WTC11 (cell line): ENCODE results near the gene MAP1S. TPM values are rescaled to one million over a fixed set of nuclear protein-coding genes. Genes with fewer than 3 reads are reported as not detected.
"Not testable (repeated sequence)": the region's sequence is repeated elsewhere in the genome, so short reads cannot be mapped to it uniquely, and the experiment has no call there.

Experiments
- ATAC-seq: fragments of 200-7000 bp; cut with Tn5 transposase; 2 replicates; pipeline ENCODE4 v1.10.0; 2021; ENCODE audit warnings: mild to moderate bottlenecking, moderate library complexity
- CTCF ChIA-PET: fragments of 300-600 bp; sonication (Branson Sonifier 250); formaldehyde crosslinking; loops from one replicate; lab custom pipeline; 2021; ENCODE audit warnings: antibody characterized with exemption; lab: Charles Lee
- POLR2A ChIA-PET: fragments of 350-600 bp; sonication (Branson Sonifier 250); formaldehyde crosslinking; loops from one replicate; lab custom pipeline; 2021; ENCODE audit warnings: antibody characterized with exemption; lab: Charles Lee
- DNase-seq: peaks from one replicate; pipeline ENCODE4 v3.0.0; 2021; ENCODE audit warnings: low spot score
- H3K27ac Mint-ChIP-seq: 2 replicates; pipeline ENCODE4 v1.8.0; 2021; ENCODE audit warnings: mixed read lengths
- H3K27me3 Mint-ChIP-seq: 2 replicates; pipeline ENCODE4 v1.8.0; 2021; ENCODE audit warnings: low read depth, mild to moderate bottlenecking, moderate library complexity, mixed read lengths
- H3K36me3 Mint-ChIP-seq: 2 replicates; pipeline ENCODE4 v1.8.0; 2021; ENCODE audit warnings: mixed read lengths
- H3K4me1 Mint-ChIP-seq: 2 replicates; pipeline ENCODE4 v1.8.0; 2022; ENCODE audit warnings: mixed read lengths
- H3K4me3 Mint-ChIP-seq: 2 replicates; pipeline ENCODE4 v1.8.0; 2021; ENCODE audit warnings: mild to moderate bottlenecking, moderate library complexity, mixed read lengths
- H3K9me3 Mint-ChIP-seq: 2 replicates; pipeline ENCODE4 v1.8.0; 2021; ENCODE audit warnings: mixed read lengths
- ATF3 ChIP-seq: sonication (generic); formaldehyde crosslinking; conservative IDR thresholded peaks from 2 replicates; pipeline ENCODE4 v1.8.1; 2022; ENCODE audit warnings: mild to moderate bottlenecking, missing genetic modification reagents
- GTF2I ChIP-seq: fragments of 250-450 bp; sonication (Bioruptor Pico); conservative IDR thresholded peaks from 2 replicates; pipeline ENCODE4 v1.4.0; 2021; ENCODE audit warnings: mild to moderate bottlenecking
- KAT7 ChIP-seq: sonication (generic); formaldehyde crosslinking; IDR thresholded peaks from 2 replicates; pipeline ENCODE4 v1.8.1; 2023; ENCODE audit warnings: missing genetic modification reagents, mild to moderate bottlenecking, borderline replicate concordance
- MYBL2 ChIP-seq: sonication (generic); formaldehyde crosslinking; IDR thresholded peaks from 2 replicates; pipeline ENCODE4 v1.8.1; 2023; ENCODE audit warnings: mild to moderate bottlenecking, moderate library complexity, missing genetic modification reagents
- OVOL2 ChIP-seq: fragments of 250-450 bp; sonication (Bioruptor Pico); IDR thresholded peaks from 2 replicates; pipeline ENCODE4 v1.9.0; 2021; ENCODE audit warnings: mild to moderate bottlenecking, borderline replicate concordance
- RELA ChIP-seq: sonication (generic); formaldehyde crosslinking; IDR thresholded peaks from 2 replicates; pipeline ENCODE4 v1.8.1; 2022; ENCODE audit warnings: missing genetic modification reagents, mild to moderate bottlenecking, borderline replicate concordance
- SMAD3 ChIP-seq: sonication (generic); formaldehyde crosslinking; IDR thresholded peaks from 2 replicates; pipeline ENCODE4 v1.8.0; 2022; ENCODE audit warnings: missing genetic modification reagents, mild to moderate bottlenecking, borderline replicate concordance
- STAT6 ChIP-seq: sonication (generic); formaldehyde crosslinking; conservative IDR thresholded peaks from 2 replicates; pipeline ENCODE4 v1.8.1; 2023; ENCODE audit warnings: mild to moderate bottlenecking, low read depth, missing genetic modification reagents, moderate library complexity
- TCF7 ChIP-seq: sonication (generic); formaldehyde crosslinking; IDR thresholded peaks from 2 replicates; pipeline ENCODE4 v1.8.0; 2022; ENCODE audit warnings: mild to moderate bottlenecking, low read depth, missing genetic modification reagents, moderate library complexity
- ZNF263 ChIP-seq: sonication (generic); formaldehyde crosslinking; IDR thresholded peaks from 2 replicates; pipeline ENCODE4 v1.8.1; 2022; ENCODE audit warnings: low read depth, mild to moderate bottlenecking, moderate library complexity, missing genetic modification reagents
- ZNF423 ChIP-seq: fragments of 250-450 bp; sonication (Bioruptor Pico); IDR thresholded peaks from 2 replicates; pipeline ENCODE4 v2.1.2; 2022; ENCODE audit warnings: mild to moderate bottlenecking, moderate library complexity
- total RNA-seq: library from RNA; stranded (reverse); gene quantifications from 3 replicates; pipeline ENCODE4 v1.2.3, GENCODE V29; 2021

Gene MAP1S
- total RNA-seq, 1 experiment from 2014 or later: 120 TPM

GRCh38 chr19:17778968-17779929, 60.0 kb downstream of the MAP1S start (continued):
- TF ChIP-seq GTF2I (CRISPR knock-in tag) (peak; percentile 93), RELA (CRISPR knock-in tag) (no peak), ATF3 (CRISPR knock-in tag) (no peak), STAT6 (CRISPR knock-in tag) (0 out of 2 replicates have a peak, but pooled peaks have one; percentile 39), SMAD3 (no peak), ZNF263 (CRISPR knock-in tag) (peak; percentile 70), OVOL2 (CRISPR knock-in tag) (no peak), MYBL2 (no peak), ZNF423 (no peak), KAT7 (CRISPR knock-in tag) (no peak)

- CTCF ChIA-PET: interaction anchor here (0.5 to 0.8 kb wide), 2 partner anchors 17 to 151 kb away, joined by 3 read pairs; no protein-coding TSS in a partner anchor
- TF ChIP-seq TCF7 (CRISPR knock-in tag) (no peak), GTF2I (CRISPR knock-in tag) (0 out of 2 replicates have a peak, but pooled peaks have one; percentile 45)
- TF ChIP-seq, all 79 proteins: peak for 1
Observed at GRCh38 chr19:17780781-17781180, 61.5 kb downstream of the MAP1S start.

GRCh38 chr19:17783721-17784120, 64.4 kb downstream of the MAP1S start:
- ATAC-seq, H3K9me3 Mint-ChIP-seq, H3K27ac Mint-ChIP-seq, H3K4me3 Mint-ChIP-seq, H3K27me3 Mint-ChIP-seq, POLR2A ChIA-PET, DNase-seq: not testable (repeated sequence)
- H3K36me3 Mint-ChIP-seq: peaks cover 14% of the 10 kb centered on the region
- peaks cover 14% of the 10 kb centered on the region for H3K4me1 Mint-ChIP-seq
- CTCF ChIA-PET: interaction anchor here (0.7 to 1.9 kb wide), 6 partner anchors 9 to 422 kb away, joined by 3 to 6 read pairs (median 4); no protein-coding TSS in a partner anchor

More at GRCh38 chr19:17780781-17781180, 61.5 kb downstream of the MAP1S start:
- no peaks in the 10 kb centered on the region for H3K27me3 Mint-ChIP-seq
- DNase-seq (no peak), ATAC-seq (no peak)
- POLR2A ChIA-PET: no interaction called here
- no peak overlapping the region for H3K4me3 Mint-ChIP-seq
- no peak overlapping the region for H3K27ac Mint-ChIP-seq
- no peaks in the 10 kb centered on the region for H3K9me3 Mint-ChIP-seq
- H3K36me3 Mint-ChIP-seq: peaks cover 10% of the 10 kb centered on the region
- H3K4me1 Mint-ChIP-seq: peaks cover 14% of the 10 kb centered on the region

Other genes with a start within 250 kb of the MAP1S start
- gene SLC27A1, start 249.0 kb upstream of the MAP1S start, total RNA-seq: 8.6 to 12.1 TPM (median 10.1 TPM) in 3 replicates
- 81.7 to 108 TPM (median 108 TPM) in 3 replicates for gene PGLS, start 207.8 kb upstream of the MAP1S start, total RNA-seq
- 54.0 to 71.7 TPM (median 67.1 TPM) in 3 replicates for gene COLGALT1, start 163.8 kb upstream of the MAP1S start, total RNA-seq
- gene UNC13A, start 31.1 kb upstream of the MAP1S start, total RNA-seq: 40.7 to 42.9 TPM (median 41.1 TPM) in 3 replicates
- gene FCHO1, start 32.0 kb downstream of the MAP1S start, total RNA-seq: 22.8 to 26.8 TPM (median 25.1 TPM) in 3 replicates
- 1.2 to 1.9 TPM (median 1.3 TPM) in 3 replicates for gene B3GNT3, start 75.7 kb downstream of the MAP1S start, total RNA-seq
- gene INSL3, start 102.0 kb downstream of the MAP1S start, total RNA-seq: 0.79 to 1.2 TPM (median 1.2 TPM) in 3 replicates
- gene JAK3, start 128.5 kb downstream of the MAP1S start, total RNA-seq: 4.4 to 5.6 TPM (median 5.6 TPM) in 3 replicates
- 2,950 to 3,448 TPM (median 3,445 TPM) in 3 replicates for gene RPL18A, start 140.4 kb downstream of the MAP1S start, total RNA-seq
- 2.5 TPM in 3 replicates for gene SLC5A5, start 152.5 kb downstream of the MAP1S start, total RNA-seq
- 152 to 159 TPM (median 156 TPM) in 3 replicates for gene CCDC124, start 213.5 kb downstream of the MAP1S start, total RNA-seq
- 15.3 to 18.0 TPM (median 17.2 TPM) in 3 replicates for gene KCNN1, start 247.6 kb downstream of the MAP1S start, total RNA-seq